Mucosa of rectum (tissue), 2 donors: ENCODE data around the gene SFXN1.
"Not testable (repeated sequence)": the region's sequence is repeated elsewhere in the genome, so short reads cannot be mapped to it uniquely, and the experiment has no call there.

Source experiments
- H3K27ac ChIP-seq, 2 donors: one replicate each; pipeline ENCODE4 v1.7.0; 2013; ENCODE audit warnings: inconsistent platforms in 2 of 2, low read depth in 2 of 2, low read length in 2 of 2
- H3K27me3 ChIP-seq, 2 donors: one replicate each; pipeline ENCODE4 v1.7.0; 2013; ENCODE audit warnings: low read length in 2 of 2; ENCODE audit not compliant: control insufficient read depth in 2 of 2, insufficient read depth in 2 of 2
- H3K36me3 ChIP-seq, 2 donors: one replicate each; pipeline ENCODE4 v1.7.0; 2013; ENCODE audit warnings: low read length in 2 of 2; ENCODE audit not compliant: control insufficient read depth in 2 of 2, insufficient read depth in 2 of 2
- H3K4me1 ChIP-seq, 2 donors: one replicate each; pipeline ENCODE4 v1.7.0; 2013; ENCODE audit warnings: low read length in 2 of 2, mild to moderate bottlenecking in 1 of 2; ENCODE audit not compliant: control insufficient read depth in 2 of 2, insufficient read depth in 2 of 2
- H3K4me3 ChIP-seq, 2 donors: one replicate each; pipeline ENCODE4 v1.7.0; 2013; ENCODE audit warnings: low read length in 2 of 2
- H3K9ac ChIP-seq, 2 donors: one replicate each; pipeline ENCODE4 v1.7.0; 2013; ENCODE audit warnings: low read length in 2 of 2, low read depth in 1 of 2, mild to moderate bottlenecking in 1 of 2
- H3K9me3 ChIP-seq, 2 donors: one replicate each; pipeline ENCODE4 v1.7.0; 2013; ENCODE audit warnings: low read length in 2 of 2; ENCODE audit not compliant: control insufficient read depth in 2 of 2
- donor health status: healthy.
- donor health status: Normal muscosa, but diverticular disease.

SFXN1 gene

DNA sequence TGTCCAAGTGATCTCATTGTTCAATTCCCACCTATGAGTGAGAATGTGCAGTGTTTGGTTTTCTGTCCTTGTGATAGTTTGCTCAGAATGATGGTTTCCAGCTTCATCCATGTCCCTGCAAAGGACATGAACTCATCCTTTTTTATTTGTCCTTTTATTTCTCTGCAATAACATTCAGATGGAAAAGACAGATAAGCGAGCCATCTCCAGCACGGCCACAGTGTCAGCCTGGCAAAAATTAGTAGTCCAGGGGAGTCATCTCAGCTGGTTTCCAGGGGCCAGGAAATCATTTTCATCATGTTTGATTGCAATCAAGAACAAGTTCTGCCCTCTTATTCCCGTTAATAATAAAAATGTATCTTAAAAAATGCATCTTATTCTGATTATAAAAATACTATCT, 57.0 kb downstream of the SFXN1 start:
- H3K4me3 ChIP-seq, H3K27me3 ChIP-seq, H3K27ac ChIP-seq, H3K9ac ChIP-seq, H3K9me3 ChIP-seq, H3K36me3 ChIP-seq, H3K4me1 ChIP-seq: not testable (repeated sequence)

DNA sequence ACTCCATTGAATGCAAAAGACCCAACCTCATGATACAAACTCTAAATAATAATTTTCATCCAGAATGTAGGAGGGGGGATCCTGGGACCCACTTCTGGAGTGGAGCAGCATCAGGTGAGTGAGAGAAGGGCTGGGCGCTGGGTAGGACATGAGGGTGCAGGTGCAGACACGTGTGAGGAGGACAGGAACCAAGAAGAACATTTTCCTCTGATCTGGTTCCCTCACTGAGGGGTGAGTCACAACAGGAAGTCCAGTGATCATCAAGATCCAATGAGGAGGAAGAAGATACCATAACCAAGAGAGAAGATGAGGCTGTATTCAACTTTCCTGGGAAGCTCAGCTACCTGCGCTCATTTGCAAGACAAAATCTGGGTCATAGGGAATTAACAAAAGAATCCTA, 57.4 kb downstream of the SFXN1 start:
- H3K27me3 ChIP-seq: no peaks in the 10 kb centered on the region
- no peak overlapping the region for H3K9ac ChIP-seq
- H3K9me3 ChIP-seq: no peaks in the 10 kb centered on the region

DNA sequence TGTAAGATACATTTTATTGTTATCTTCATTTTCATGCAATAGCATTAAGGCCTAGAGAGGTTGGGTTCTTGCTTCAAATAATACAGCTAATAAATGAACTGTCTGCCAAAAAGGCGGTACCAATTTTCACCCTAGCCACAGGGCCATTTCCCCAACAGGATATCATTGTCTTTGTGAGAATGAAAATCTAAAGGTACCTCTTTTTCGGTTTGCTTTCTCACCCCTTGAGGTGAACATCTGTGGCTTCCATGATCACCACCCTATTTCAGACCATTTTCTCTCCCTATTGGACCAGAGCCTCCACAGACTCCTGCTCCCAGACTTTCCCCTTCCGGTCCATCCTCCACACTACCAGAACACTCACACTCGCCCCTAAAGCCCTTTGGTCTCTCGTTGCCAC, 60.2 kb downstream of the SFXN1 start:
- Histone ChIP-seq H3K4me1 (no peaks in the 10 kb centered on the region), H3K9me3 (no peaks in the 10 kb centered on the region), H3K27me3 (no peaks in the 10 kb centered on the region), H3K27ac (no peak overlapping the region), H3K9ac (no peak overlapping the region), H3K4me3 (no peak overlapping the region), H3K36me3 (no peaks in the 10 kb centered on the region)

More for the DNA sequence above, 57.4 kb downstream of the SFXN1 start:
- Histone ChIP-seq H3K4me3 (no peak overlapping the region), H3K4me1 (no peaks in the 10 kb centered on the region), H3K36me3 (no peaks in the 10 kb centered on the region), H3K27ac (no peak overlapping the region)

DNA sequence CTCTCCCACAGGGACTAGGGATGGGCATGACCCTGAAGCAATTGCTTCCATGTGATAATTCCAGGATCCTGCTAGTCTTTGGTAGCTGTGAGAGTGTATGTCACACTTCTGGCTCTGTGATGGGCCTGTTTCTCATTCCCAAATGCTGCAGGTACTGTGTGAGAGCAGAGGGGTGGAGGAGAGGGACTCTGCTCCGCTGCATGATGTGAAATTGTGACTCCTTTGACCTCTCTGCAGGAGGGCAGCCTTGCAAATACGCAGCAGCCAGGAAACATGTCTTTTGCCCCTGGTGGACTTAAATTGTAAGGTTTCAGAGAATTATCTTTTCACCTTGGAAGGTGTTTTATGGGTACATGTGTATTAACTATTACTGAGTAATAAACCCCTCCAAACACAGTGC, 61.6 kb downstream of the SFXN1 start:
- Histone ChIP-seq H3K9me3 (no peaks in the 10 kb centered on the region), H3K27ac (no peak overlapping the region), H3K4me1 (no peaks in the 10 kb centered on the region), H3K27me3 (no peaks in the 10 kb centered on the region), H3K4me3 (no peak overlapping the region), H3K36me3 (no peaks in the 10 kb centered on the region), H3K9ac (no peak overlapping the region)

DNA sequence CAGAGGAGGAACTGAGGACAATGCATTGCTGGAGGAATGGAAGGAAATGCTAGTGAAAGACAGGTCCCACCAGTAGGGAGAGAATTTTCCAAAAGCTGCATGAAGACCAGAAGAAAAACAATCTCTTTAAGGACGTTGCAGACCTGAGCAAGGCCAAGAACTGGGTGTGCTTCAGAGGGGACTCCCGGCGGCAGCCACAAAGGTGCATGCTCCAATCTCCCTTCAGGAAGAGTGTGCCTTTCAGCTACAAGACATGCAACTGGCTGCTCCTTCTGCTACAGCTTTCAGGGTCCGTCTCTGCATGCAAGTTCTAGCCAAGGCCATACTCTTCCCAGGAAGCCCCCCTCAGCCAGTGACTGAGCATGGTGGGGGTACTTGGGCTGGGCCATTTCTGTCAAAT, 62.9 kb downstream of the SFXN1 start:
- Histone ChIP-seq H3K9me3 (no peaks in the 10 kb centered on the region), H3K9ac (no peak overlapping the region), H3K36me3 (no peaks in the 10 kb centered on the region), H3K4me1 (no peaks in the 10 kb centered on the region), H3K27ac (no peak overlapping the region), H3K27me3 (no peaks in the 10 kb centered on the region), H3K4me3 (no peak overlapping the region)

DNA sequence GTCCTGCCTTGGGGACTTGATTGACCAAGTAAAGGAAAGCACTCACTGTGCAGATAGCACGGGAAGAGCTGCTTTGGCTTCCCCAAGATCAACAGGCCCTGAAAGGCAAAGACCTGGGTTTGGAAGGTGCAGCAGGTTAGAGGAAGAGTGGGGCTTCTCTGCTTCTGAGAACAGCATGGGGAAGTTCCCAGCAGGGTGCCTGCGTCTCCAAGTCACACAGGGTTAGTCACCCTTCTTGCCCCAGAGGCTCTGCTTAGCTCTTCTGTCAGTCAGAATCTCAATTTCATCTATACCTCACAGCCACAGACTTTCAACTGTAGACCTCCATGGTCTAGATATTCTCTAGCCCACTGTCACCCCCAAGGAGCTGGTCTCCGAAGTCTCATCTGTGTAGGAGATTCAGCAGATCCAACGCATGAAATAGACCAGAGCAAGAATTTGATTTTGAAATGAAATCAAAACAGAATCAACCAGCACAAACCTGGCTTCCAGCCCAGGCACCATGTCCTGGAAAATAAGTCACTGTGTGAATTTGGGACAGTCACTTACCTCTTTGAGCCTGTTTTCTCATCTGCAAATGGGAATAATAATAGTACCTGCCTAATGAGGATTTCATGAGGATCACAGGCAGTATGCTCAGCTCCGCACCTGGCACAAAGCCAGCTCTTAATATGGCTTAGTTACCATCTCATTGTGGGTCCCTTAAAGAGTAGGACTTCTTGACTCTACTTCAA, 64.0 kb downstream of the SFXN1 start:
- no peaks in the 10 kb centered on the region for H3K9me3 ChIP-seq
- H3K4me3 ChIP-seq: no peak overlapping the region
- H3K4me1 ChIP-seq: no peaks in the 10 kb centered on the region
- peaks cover 0 to 1% of the 10 kb centered on the region in 2 donors for H3K27me3 ChIP-seq
- H3K27ac ChIP-seq: no peak overlapping the region
- no peak overlapping the region for H3K9ac ChIP-seq
- H3K36me3 ChIP-seq: no peaks in the 10 kb centered on the region

DNA sequence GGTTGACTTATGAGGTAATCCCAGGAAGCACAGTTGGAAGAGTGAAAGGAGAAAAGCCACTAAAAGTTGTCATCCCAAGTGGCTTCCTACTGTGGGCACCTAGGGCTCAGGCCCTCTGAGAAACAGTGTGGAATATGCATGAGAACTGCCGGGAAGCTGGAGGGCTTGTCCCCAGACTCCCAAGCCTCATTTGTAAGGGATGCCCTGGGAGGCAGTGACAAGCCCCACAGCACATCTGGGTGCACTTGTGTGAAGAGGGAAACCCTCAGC, 64.5 kb downstream of the SFXN1 start:
- H3K4me3 ChIP-seq: no peak overlapping the region
- H3K4me1 ChIP-seq: no peaks in the 10 kb centered on the region
- no peak overlapping the region for H3K27ac ChIP-seq
- no peaks in the 10 kb centered on the region for H3K9me3 ChIP-seq
- H3K36me3 ChIP-seq: no peaks in the 10 kb centered on the region
- H3K9ac ChIP-seq: no peak overlapping the region
- H3K27me3 ChIP-seq: peaks cover 0 to 6% of the 10 kb centered on the region in 2 donors

DNA sequence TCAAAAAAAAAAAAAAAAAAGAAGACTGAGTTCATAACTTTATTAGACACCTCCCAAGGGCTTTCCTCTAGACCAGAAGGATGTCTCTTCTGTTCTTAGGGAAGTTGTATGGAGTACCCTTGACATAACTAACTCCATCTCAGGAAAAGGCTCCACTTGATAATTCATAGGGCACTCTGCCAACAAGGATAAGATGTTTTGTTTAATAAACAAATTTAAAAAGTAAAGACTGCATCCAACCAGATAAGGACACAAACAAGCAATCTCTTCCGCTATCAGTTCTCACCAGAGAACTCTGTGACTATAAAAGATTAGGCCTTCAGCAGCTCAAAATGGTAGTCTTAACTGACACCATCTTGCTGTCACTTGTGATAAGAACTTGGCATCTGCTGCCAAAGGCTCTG, 65.8 kb downstream of the SFXN1 start:
- Histone ChIP-seq H3K9me3 (no peaks in the 10 kb centered on the region), H3K9ac (no peak overlapping the region), H3K4me3 (no peak overlapping the region), H3K27me3 (peaks cover 6 to 10% of the 10 kb centered on the region in 2 donors), H3K27ac (no peak overlapping the region), H3K36me3 (no peaks in the 10 kb centered on the region), H3K4me1 (no peaks in the 10 kb centered on the region)

DNA sequence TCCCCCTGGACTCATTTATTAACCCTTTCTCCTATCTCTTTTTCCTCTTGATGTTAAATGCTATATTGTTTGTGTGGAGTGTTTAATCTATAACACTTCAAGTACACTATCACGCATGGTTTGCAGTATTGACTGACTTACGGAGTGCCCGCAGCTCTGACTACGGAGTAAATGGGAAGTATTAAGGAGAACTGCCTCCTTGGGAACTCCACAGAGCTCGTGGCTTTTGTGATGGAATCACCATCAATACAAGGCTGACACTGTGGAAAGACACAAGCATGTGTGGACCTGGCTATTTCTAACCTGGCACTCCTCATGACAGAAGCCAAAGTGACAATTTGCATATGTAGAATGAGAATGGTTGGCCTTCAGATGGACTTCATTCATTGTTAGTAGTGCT, 66.2 kb downstream of the SFXN1 start:
- no peak overlapping the region for H3K9ac ChIP-seq
- peaks cover 8 to 10% of the 10 kb centered on the region in 2 donors for H3K27me3 ChIP-seq
- no peak overlapping the region for H3K27ac ChIP-seq
- no peaks in the 10 kb centered on the region for H3K9me3 ChIP-seq
- no peak overlapping the region for H3K4me3 ChIP-seq
- no peaks in the 10 kb centered on the region for H3K4me1 ChIP-seq
- no peaks in the 10 kb centered on the region for H3K36me3 ChIP-seq

DNA sequence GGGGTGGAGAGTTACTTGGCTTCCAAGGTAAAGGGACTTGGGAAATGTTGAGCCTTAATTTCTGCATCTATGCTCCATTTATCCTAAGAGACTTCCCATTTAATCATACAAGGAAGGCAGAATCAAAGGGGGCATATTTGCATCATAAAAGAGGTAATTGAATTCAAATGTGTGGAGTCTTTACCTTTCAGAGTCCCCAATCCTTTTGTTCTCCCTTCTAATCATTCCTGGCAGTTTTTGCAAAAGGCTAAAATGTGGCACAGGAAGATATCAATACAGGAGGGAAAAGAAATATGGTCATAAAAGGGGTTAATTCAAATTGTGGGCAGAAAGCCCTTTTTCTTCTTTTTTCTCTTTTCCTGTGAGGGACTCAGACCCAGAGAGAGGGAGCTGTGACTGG, 69.5 kb downstream of the SFXN1 start:
- Histone ChIP-seq H3K9ac (no peak overlapping the region), H3K27me3 (peaks cover 10 to 14% of the 10 kb centered on the region in 2 donors), H3K36me3 (no peaks in the 10 kb centered on the region), H3K4me1 (no peaks in the 10 kb centered on the region), H3K27ac (no peak overlapping the region), H3K4me3 (no peak overlapping the region), H3K9me3 (no peaks in the 10 kb centered on the region)
